ENCODE results near the gene PSME2.
A peak's percentile ranks its signal among the peaks of the same experiment; 100 is the strongest.

PSME2 gene

GRCh38 chr14:24172871-24173281 lies 26.5 kb upstream of the PSME2 start:
- peak overlapping the region; percentile 51 for H3K4me3 ChIP-seq (ENCODE audit: low read depth, low read length)
- no peak for TF ChIP-seq CTCF (IDR thresholded peaks at IDR 0.05; ENCODE audit: low read depth, low read length, missing control alignments)
- no peak for DNase-seq (ENCODE audit: low read depth)
- in situ Hi-C loops (cut with HindIII; ENCODE audit: low sequenced_read_pairs): no loop called here

GRCh38 chr14:24172261-24172860 lies 26.0 kb upstream of the PSME2 start:
- in situ Hi-C loops (cut with HindIII; ENCODE audit: low sequenced_read_pairs): no loop called here
- no peak for DNase-seq (ENCODE audit: low read depth)
- peak overlapping the region; percentile 51 for H3K4me3 ChIP-seq (ENCODE audit: low read depth, low read length)
- TF ChIP-seq CTCF (IDR thresholded peaks at IDR 0.05; ENCODE audit: low read depth, low read length, missing control alignments): no peak

GRCh38 chr14:24171422-24172260 lies 25.2 kb upstream of the PSME2 start, which contains the start of gene REC8:
Gene REC8, plus strand, starts transcription at chr14:24172080. Its CDS starts 473 bp downstream, at chr14:24172553.
- in situ Hi-C loops (cut with HindIII; ENCODE audit: low sequenced_read_pairs): no loop called here
- DNase-seq (ENCODE audit: low read depth): peak; percentile 89
- H3K4me3 ChIP-seq (ENCODE audit: low read depth, low read length): peak within 1 kb of the TSS; percentile 51

GRCh38 chr14:24167469-24168114 lies 21.2 kb upstream of the PSME2 start:
- DNase-seq (ENCODE audit: low read depth): no peak
- TF ChIP-seq CTCF (IDR thresholded peaks at IDR 0.05; ENCODE audit: low read depth, low read length, missing control alignments): no peak
- in situ Hi-C loops (cut with HindIII; ENCODE audit: low sequenced_read_pairs): no loop called here
- no peak overlapping the region for H3K4me3 ChIP-seq (ENCODE audit: low read depth, low read length)

More at GRCh38 chr14:24171422-24172260, 25.2 kb upstream of the PSME2 start, which contains the start of gene REC8:
- no peak for TF ChIP-seq CTCF (IDR thresholded peaks at IDR 0.05; ENCODE audit: low read depth, low read length, missing control alignments)

- no peak overlapping the region for H3K4me3 ChIP-seq (ENCODE audit: low read depth, low read length)
- no peak for TF ChIP-seq CTCF (IDR thresholded peaks at IDR 0.05; ENCODE audit: low read depth, low read length, missing control alignments)
- no peak for DNase-seq (ENCODE audit: low read depth)
- in situ Hi-C loops (cut with HindIII; ENCODE audit: low sequenced_read_pairs): no loop called here
Observed at GRCh38 chr14:24165785-24166184, 19.4 kb upstream of the PSME2 start.

- TF ChIP-seq CTCF (IDR thresholded peaks at IDR 0.05; ENCODE audit: low read depth, low read length, missing control alignments): no peak
- DNase-seq (ENCODE audit: low read depth): no peak
- in situ Hi-C loops (cut with HindIII; ENCODE audit: low sequenced_read_pairs): no loop called here
- H3K4me3 ChIP-seq (ENCODE audit: low read depth, low read length): no peak overlapping the region
Observed at GRCh38 chr14:24164518-24164991, 18.1 kb upstream of the PSME2 start.
